ENCODE measurements around the gene HBG1.

DNA sequence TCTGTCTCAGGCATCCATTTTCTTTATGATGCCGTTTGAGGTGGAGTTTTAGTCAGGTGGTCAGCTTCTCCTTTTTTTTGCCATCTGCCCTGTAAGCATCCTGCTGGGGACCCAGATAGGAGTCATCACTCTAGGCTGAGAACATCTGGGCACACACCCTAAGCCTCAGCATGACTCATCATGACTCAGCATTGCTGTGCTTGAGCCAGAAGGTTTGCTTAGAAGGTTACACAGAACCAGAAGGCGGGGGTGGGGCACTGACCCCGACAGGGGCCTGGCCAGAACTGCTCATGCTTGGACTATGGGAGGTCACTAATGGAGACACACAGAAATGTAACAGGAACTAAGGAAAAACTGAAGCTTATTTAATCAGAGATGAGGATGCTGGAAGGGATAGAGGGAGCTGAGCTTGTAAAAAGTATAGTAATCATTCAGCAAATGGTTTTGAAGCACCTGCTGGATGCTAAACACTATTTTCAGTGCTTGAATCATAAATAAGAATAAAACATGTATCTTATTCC, 31.0 kb upstream of the HBG1 start:
- TF ChIP-seq, protein P1, sequence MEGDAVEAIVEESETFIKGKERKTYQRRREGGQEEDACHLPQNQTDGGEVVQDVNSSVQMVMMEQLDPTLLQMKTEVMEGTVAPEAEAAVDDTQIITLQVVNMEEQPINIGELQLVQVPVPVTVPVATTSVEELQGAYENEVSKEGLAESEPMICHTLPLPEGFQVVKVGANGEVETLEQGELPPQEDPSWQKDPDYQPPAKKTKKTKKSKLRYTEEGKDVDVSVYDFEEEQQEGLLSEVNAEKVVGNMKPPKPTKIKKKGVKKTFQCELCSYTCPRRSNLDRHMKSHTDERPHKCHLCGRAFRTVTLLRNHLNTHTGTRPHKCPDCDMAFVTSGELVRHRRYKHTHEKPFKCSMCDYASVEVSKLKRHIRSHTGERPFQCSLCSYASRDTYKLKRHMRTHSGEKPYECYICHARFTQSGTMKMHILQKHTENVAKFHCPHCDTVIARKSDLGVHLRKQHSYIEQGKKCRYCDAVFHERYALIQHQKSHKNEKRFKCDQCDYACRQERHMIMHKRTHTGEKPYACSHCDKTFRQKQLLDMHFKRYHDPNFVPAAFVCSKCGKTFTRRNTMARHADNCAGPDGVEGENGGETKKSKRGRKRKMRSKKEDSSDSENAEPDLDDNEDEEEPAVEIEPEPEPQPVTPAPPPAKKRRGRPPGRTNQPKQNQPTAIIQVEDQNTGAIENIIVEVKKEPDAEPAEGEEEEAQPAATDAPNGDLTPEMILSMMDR (IDR thresholded peaks at IDR 0.05), result no peak
- no peak for TF ChIP-seq POLR2A (IDR thresholded peaks at IDR 0.05)

Data from heart left ventricle (tissue), 13 donors.